T-helper 2 cell treated with Interferon-gamma antibody and Interleukin-4, amounts not matched to agents 5 μg/mL and 100 μg/mL, for 36 hours (primary cell): ENCODE measurements around the gene NOL7.

ENCODE experiments used
- DNase-seq: peaks from one replicate; pipeline ENCODE4 v3.0.0; 2021; ENCODE audit warnings: low spot score
- H3K27ac Mint-ChIP-seq: one replicate; pipeline ENCODE4 v1.8.0; 2021; ENCODE audit warnings: mild to moderate bottlenecking, mixed read lengths
- H3K27me3 Mint-ChIP-seq: one replicate; pipeline ENCODE4 v1.8.0; 2021; ENCODE audit warnings: low read depth, mixed read lengths
- H3K36me3 Mint-ChIP-seq: one replicate; pipeline ENCODE4 v1.8.0; 2021; ENCODE audit warnings: low read depth, mixed read lengths
- H3K4me1 Mint-ChIP-seq: one replicate; pipeline ENCODE4 v1.8.0; 2021; ENCODE audit warnings: low read depth, mixed read lengths
- H3K4me3 Mint-ChIP-seq: one replicate; pipeline ENCODE4 v1.8.0; 2022; ENCODE audit warnings: mild to moderate bottlenecking, moderate library complexity, mixed read lengths
- H3K9me3 Mint-ChIP-seq: one replicate; pipeline ENCODE4 v1.8.0; 2021; ENCODE audit warnings: mixed read lengths

The NOL7 gene

GRCh38 chr6:13649393-13649792, 34.3 kb downstream of the NOL7 start:
- no peaks in the 10 kb centered on the region for H3K9me3 Mint-ChIP-seq
- H3K36me3 Mint-ChIP-seq: peaks cover 29% of the 10 kb centered on the region
- peak overlapping the region; percentile 4 for H3K27ac Mint-ChIP-seq
- no peak overlapping the region for H3K4me3 Mint-ChIP-seq
- no peak for DNase-seq
- peaks cover 11% of the 10 kb centered on the region for H3K4me1 Mint-ChIP-seq
- no peaks in the 10 kb centered on the region for H3K27me3 Mint-ChIP-seq

GRCh38 chr6:13653296-13653695, 38.2 kb downstream of the NOL7 start:
- H3K36me3 Mint-ChIP-seq: peaks cover 30% of the 10 kb centered on the region
- H3K27ac Mint-ChIP-seq: no peak overlapping the region
- peaks cover 17% of the 10 kb centered on the region for H3K4me1 Mint-ChIP-seq
- DNase-seq: no peak
- H3K27me3 Mint-ChIP-seq: no peaks in the 10 kb centered on the region
- no peaks in the 10 kb centered on the region for H3K9me3 Mint-ChIP-seq
- H3K4me3 Mint-ChIP-seq: no peak overlapping the region

- no peak overlapping the region for H3K27ac Mint-ChIP-seq
- no peaks in the 10 kb centered on the region for H3K9me3 Mint-ChIP-seq
- no peak overlapping the region for H3K4me3 Mint-ChIP-seq
- DNase-seq: no peak
- peaks cover 15% of the 10 kb centered on the region for H3K4me1 Mint-ChIP-seq
- H3K27me3 Mint-ChIP-seq: no peaks in the 10 kb centered on the region
- peaks cover 26% of the 10 kb centered on the region for H3K36me3 Mint-ChIP-seq
These were observed 39.4 kb downstream of the NOL7 start for GRCh38 chr6:13654496-13654895.

- no peaks in the 10 kb centered on the region for H3K27me3 Mint-ChIP-seq
- H3K4me3 Mint-ChIP-seq: no peak overlapping the region
- H3K9me3 Mint-ChIP-seq: no peaks in the 10 kb centered on the region
- H3K27ac Mint-ChIP-seq: no peak overlapping the region
- H3K36me3 Mint-ChIP-seq: peaks cover 20% of the 10 kb centered on the region
- no peak for DNase-seq
- H3K4me1 Mint-ChIP-seq: peaks cover 13% of the 10 kb centered on the region
These were observed 40.6 kb downstream of the NOL7 start for GRCh38 chr6:13655700-13656099.

- no peaks in the 10 kb centered on the region for H3K27me3 Mint-ChIP-seq
- H3K27ac Mint-ChIP-seq: no peak overlapping the region
- H3K9me3 Mint-ChIP-seq: no peaks in the 10 kb centered on the region
- peaks cover 49% of the 10 kb centered on the region for H3K4me1 Mint-ChIP-seq
- no peak overlapping the region for H3K4me3 Mint-ChIP-seq
- no peak for DNase-seq
- H3K36me3 Mint-ChIP-seq: peaks cover 22% of the 10 kb centered on the region
These were observed 45.1 kb downstream of the NOL7 start for GRCh38 chr6:13660273-13660672.

GRCh38 chr6:13660893-13661292, 45.8 kb downstream of the NOL7 start:
- H3K27me3 Mint-ChIP-seq: no peaks in the 10 kb centered on the region
- H3K27ac Mint-ChIP-seq: no peak overlapping the region
- DNase-seq: no peak
- H3K36me3 Mint-ChIP-seq: peaks cover 22% of the 10 kb centered on the region
- peaks cover 50% of the 10 kb centered on the region for H3K4me1 Mint-ChIP-seq
- no peaks in the 10 kb centered on the region for H3K9me3 Mint-ChIP-seq
- H3K4me3 Mint-ChIP-seq: no peak overlapping the region

- DNase-seq: no peak
- peaks cover 50% of the 10 kb centered on the region for H3K4me1 Mint-ChIP-seq
- H3K27me3 Mint-ChIP-seq: no peaks in the 10 kb centered on the region
- peaks cover 26% of the 10 kb centered on the region for H3K36me3 Mint-ChIP-seq
- no peaks in the 10 kb centered on the region for H3K9me3 Mint-ChIP-seq
- H3K4me3 Mint-ChIP-seq: no peak overlapping the region
- no peak overlapping the region for H3K27ac Mint-ChIP-seq
These were observed 46.5 kb downstream of the NOL7 start for GRCh38 chr6:13661647-13662046.

GRCh38 chr6:13662651-13663334, 47.7 kb downstream of the NOL7 start:
- Mint-ChIP-seq H3K4me3 (no peak overlapping the region), H3K4me1 (peaks cover 60% of the 10 kb centered on the region), H3K27ac (no peak overlapping the region), H3K36me3 (peaks cover 29% of the 10 kb centered on the region), H3K27me3 (no peaks in the 10 kb centered on the region), H3K9me3 (no peaks in the 10 kb centered on the region)
- no peak for DNase-seq

- no peak overlapping the region for H3K4me3 Mint-ChIP-seq
- peaks cover 4% of the 10 kb centered on the region for H3K9me3 Mint-ChIP-seq
- peaks cover 34% of the 10 kb centered on the region for H3K36me3 Mint-ChIP-seq
- H3K27ac Mint-ChIP-seq: no peak overlapping the region
- peaks cover 72% of the 10 kb centered on the region for H3K4me1 Mint-ChIP-seq
- DNase-seq: no peak
- no peaks in the 10 kb centered on the region for H3K27me3 Mint-ChIP-seq
These were observed 48.9 kb downstream of the NOL7 start for GRCh38 chr6:13663986-13664385.

GRCh38 chr6:13664703-13665352, 49.7 kb downstream of the NOL7 start:
- no peak overlapping the region for H3K4me3 Mint-ChIP-seq
- H3K27me3 Mint-ChIP-seq: no peaks in the 10 kb centered on the region
- no peak overlapping the region for H3K27ac Mint-ChIP-seq
- H3K4me1 Mint-ChIP-seq: peaks cover 73% of the 10 kb centered on the region
- no peak for DNase-seq
- peaks cover 42% of the 10 kb centered on the region for H3K36me3 Mint-ChIP-seq
- peaks cover 7% of the 10 kb centered on the region for H3K9me3 Mint-ChIP-seq

- DNase-seq: no peak
- H3K4me1 Mint-ChIP-seq: peaks cover 69% of the 10 kb centered on the region
- peak overlapping the region; percentile 46 for H3K4me3 Mint-ChIP-seq
- H3K27me3 Mint-ChIP-seq: no peaks in the 10 kb centered on the region
- peak overlapping the region; percentile 62 for H3K27ac Mint-ChIP-seq
- peaks cover 18% of the 10 kb centered on the region for H3K9me3 Mint-ChIP-seq
- peaks cover 48% of the 10 kb centered on the region for H3K36me3 Mint-ChIP-seq
These were observed 51.3 kb downstream of the NOL7 start for GRCh38 chr6:13666194-13667105.

GRCh38 chr6:13667655-13668054, 52.5 kb downstream of the NOL7 start:
- Mint-ChIP-seq H3K9me3 (peaks cover 18% of the 10 kb centered on the region), H3K27ac (peak overlapping the region; percentile 56), H3K4me3 (peak overlapping the region; percentile 44)

GRCh38 chr6:13668291-13668928, 53.3 kb downstream of the NOL7 start:
- H3K27me3 Mint-ChIP-seq: no peaks in the 10 kb centered on the region
- peak overlapping the region; percentile 83 for H3K27ac Mint-ChIP-seq
- H3K4me3 Mint-ChIP-seq: peak overlapping the region; percentile 44
- H3K9me3 Mint-ChIP-seq: peaks cover 18% of the 10 kb centered on the region
- H3K36me3 Mint-ChIP-seq: peaks cover 50% of the 10 kb centered on the region
- DNase-seq: no peak
- H3K4me1 Mint-ChIP-seq: peaks cover 59% of the 10 kb centered on the region

More at GRCh38 chr6:13667655-13668054, 52.5 kb downstream of the NOL7 start:
- no peak for DNase-seq
- peaks cover 46% of the 10 kb centered on the region for H3K36me3 Mint-ChIP-seq
- H3K27me3 Mint-ChIP-seq: no peaks in the 10 kb centered on the region
- H3K4me1 Mint-ChIP-seq: peaks cover 59% of the 10 kb centered on the region
